Ishikawa (cell line): Measurements from ENCODE around the gene CLN5.

Experiments used
- CEBPB ChIP-seq: IDR thresholded peaks from 2 replicates; pipeline ENCODE4 v1.6.1; 2012
- CREB1 ChIP-seq: IDR thresholded peaks from 2 replicates; pipeline ENCODE4 v1.6.1; 2012; ENCODE audit warnings: low read depth
- EGR1 ChIP-seq: IDR thresholded peaks from 2 replicates; pipeline ENCODE4 v1.6.1; 2012
- EP300 ChIP-seq: IDR thresholded peaks from 2 replicates; pipeline ENCODE4 v1.6.1; 2012; ENCODE audit warnings: borderline replicate concordance
- FOXM1 ChIP-seq: IDR thresholded peaks from 2 replicates; pipeline ENCODE4 v1.6.1; 2012; ENCODE audit warnings: low read depth, borderline replicate concordance
- NFIC ChIP-seq: IDR thresholded peaks from 2 replicates; pipeline ENCODE4 v1.6.1; 2012
- RAD21 ChIP-seq: IDR thresholded peaks from 2 replicates; pipeline ENCODE4 v1.6.1; 2012; ENCODE audit warnings: low read depth
- TAF1 ChIP-seq: IDR thresholded peaks from 2 replicates; pipeline ENCODE4 v1.6.1; 2012; ENCODE audit warnings: low read depth, mild to moderate bottlenecking
- TCF12 ChIP-seq: IDR thresholded peaks from 2 replicates; pipeline ENCODE4 v1.6.1; 2012; ENCODE audit warnings: low read depth
- TEAD4 ChIP-seq: IDR thresholded peaks from 2 replicates; pipeline ENCODE4 v1.6.1; 2012
- YY1 ChIP-seq: IDR thresholded peaks from 2 replicates; pipeline ENCODE4 v1.6.1; 2012; ENCODE audit warnings: low read depth
- ZBTB7A ChIP-seq: IDR thresholded peaks from 2 replicates; pipeline ENCODE4 v1.6.1; 2012; ENCODE audit warnings: low read depth
- TF ChIP-seq, protein P1 (sequence below): IDR thresholded peaks from 2 replicates; pipeline ENCODE4 v1.6.1; 2012
- TF ChIP-seq, protein P2 (sequence below): IDR thresholded peaks from 2 replicates; pipeline ENCODE4 v1.6.1; 2012; ENCODE audit warnings: low read depth, mild to moderate bottlenecking
- TF ChIP-seq, protein P3 (sequence below): IDR thresholded peaks from 2 replicates; pipeline ENCODE4 v1.6.1; 2012

The CLN5 gene

DNA sequence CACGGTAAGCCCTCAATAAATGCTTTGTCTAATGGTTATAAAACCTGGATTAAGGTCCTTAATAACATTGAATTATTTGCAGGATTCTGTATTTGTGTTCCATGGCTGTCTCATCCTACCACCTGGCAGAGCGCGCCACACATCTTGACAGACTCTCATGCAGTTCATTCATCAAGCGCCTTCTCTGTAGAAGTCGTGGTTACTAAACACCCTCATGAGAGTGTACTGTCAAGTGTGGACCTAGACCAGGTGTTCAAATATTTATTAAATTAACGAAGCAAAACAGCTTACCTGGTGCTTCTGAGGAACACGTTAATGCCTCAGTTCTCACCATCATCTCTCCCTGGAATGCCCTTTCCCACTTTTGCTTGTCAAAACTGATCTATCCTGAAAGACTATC is 48.2 kb downstream of the CLN5 start:
- no peak for TF ChIP-seq TEAD4
- TF ChIP-seq, protein P1, sequence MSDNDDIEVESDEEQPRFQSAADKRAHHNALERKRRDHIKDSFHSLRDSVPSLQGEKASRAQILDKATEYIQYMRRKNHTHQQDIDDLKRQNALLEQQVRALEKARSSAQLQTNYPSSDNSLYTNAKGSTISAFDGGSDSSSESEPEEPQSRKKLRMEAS, result no peak
- TF ChIP-seq FOXM1, result no peak
- TF ChIP-seq, protein P2, sequence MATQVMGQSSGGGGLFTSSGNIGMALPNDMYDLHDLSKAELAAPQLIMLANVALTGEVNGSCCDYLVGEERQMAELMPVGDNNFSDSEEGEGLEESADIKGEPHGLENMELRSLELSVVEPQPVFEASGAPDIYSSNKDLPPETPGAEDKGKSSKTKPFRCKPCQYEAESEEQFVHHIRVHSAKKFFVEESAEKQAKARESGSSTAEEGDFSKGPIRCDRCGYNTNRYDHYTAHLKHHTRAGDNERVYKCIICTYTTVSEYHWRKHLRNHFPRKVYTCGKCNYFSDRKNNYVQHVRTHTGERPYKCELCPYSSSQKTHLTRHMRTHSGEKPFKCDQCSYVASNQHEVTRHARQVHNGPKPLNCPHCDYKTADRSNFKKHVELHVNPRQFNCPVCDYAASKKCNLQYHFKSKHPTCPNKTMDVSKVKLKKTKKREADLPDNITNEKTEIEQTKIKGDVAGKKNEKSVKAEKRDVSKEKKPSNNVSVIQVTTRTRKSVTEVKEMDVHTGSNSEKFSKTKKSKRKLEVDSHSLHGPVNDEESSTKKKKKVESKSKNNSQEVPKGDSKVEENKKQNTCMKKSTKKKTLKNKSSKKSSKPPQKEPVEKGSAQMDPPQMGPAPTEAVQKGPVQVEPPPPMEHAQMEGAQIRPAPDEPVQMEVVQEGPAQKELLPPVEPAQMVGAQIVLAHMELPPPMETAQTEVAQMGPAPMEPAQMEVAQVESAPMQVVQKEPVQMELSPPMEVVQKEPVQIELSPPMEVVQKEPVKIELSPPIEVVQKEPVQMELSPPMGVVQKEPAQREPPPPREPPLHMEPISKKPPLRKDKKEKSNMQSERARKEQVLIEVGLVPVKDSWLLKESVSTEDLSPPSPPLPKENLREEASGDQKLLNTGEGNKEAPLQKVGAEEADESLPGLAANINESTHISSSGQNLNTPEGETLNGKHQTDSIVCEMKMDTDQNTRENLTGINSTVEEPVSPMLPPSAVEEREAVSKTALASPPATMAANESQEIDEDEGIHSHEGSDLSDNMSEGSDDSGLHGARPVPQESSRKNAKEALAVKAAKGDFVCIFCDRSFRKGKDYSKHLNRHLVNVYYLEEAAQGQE, result no peak
- TF ChIP-seq, protein P3, sequence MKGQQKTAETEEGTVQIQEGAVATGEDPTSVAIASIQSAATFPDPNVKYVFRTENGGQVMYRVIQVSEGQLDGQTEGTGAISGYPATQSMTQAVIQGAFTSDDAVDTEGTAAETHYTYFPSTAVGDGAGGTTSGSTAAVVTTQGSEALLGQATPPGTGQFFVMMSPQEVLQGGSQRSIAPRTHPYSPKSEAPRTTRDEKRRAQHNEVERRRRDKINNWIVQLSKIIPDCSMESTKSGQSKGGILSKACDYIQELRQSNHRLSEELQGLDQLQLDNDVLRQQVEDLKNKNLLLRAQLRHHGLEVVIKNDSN, result no peak
- TF ChIP-seq CEBPB, result no peak
- TF ChIP-seq EGR1, result no peak
- TF ChIP-seq EP300, result no peak

DNA sequence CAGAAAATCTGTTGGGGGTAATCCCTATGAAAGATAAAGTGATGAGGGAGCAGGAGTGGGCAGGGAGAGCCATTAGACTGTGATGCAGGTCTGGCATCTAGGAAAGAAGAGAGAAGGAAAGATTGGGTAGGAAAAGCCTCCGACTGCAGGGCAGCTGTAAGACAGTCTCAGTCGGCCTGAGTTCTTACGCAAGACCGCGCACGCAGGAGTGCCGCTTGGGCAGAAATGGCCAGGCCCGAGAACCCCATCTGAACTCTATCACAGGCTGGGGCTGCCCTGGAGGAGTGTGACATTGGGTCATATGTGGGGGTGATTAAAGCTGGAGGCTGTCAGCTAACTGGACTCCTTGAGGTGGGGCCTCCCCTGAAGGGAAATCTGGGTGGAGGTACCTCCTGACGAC is 49.0 kb downstream of the CLN5 start:
- TF ChIP-seq CEBPB (no peak), FOXM1 (no peak), EP300 (no peak), TEAD4 (no peak), NFIC (no peak), RAD21 (no peak), YY1 (no peak)
- TF ChIP-seq, protein P2, result no peak
- TF ChIP-seq, protein P1, result no peak

DNA sequence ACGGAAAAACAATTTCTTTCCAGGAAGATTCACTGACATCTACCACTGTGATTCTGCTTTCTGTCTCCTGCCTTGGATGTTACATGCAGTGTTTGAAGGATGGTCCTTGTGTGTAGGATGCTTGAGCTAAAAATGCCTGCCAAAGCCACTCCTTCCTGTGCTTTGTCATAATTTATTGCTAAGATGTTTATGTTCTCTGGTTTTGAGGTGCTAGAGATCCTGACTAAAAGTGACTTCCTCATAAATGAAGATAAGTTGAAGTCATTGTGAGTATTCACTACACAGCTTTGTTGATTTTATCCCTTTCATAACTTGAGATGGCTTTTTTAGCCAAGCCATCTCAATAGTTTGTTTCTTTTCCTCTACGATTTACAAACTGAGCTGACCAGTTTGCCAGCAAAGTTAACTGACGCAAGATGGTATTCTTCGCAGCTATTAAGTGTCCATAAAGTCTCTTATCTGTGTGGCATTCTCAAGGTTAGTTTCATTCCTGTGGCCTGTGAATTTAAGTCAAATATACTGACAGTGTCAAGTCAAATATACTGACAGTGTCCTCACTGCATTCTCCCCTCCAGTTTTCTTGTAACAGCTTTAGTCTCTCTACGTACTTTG is 50.8 kb downstream of the CLN5 start:
- no peak for TF ChIP-seq ZBTB7A
- no peak for TF ChIP-seq EP300
- no peak for TF ChIP-seq TEAD4

DNA sequence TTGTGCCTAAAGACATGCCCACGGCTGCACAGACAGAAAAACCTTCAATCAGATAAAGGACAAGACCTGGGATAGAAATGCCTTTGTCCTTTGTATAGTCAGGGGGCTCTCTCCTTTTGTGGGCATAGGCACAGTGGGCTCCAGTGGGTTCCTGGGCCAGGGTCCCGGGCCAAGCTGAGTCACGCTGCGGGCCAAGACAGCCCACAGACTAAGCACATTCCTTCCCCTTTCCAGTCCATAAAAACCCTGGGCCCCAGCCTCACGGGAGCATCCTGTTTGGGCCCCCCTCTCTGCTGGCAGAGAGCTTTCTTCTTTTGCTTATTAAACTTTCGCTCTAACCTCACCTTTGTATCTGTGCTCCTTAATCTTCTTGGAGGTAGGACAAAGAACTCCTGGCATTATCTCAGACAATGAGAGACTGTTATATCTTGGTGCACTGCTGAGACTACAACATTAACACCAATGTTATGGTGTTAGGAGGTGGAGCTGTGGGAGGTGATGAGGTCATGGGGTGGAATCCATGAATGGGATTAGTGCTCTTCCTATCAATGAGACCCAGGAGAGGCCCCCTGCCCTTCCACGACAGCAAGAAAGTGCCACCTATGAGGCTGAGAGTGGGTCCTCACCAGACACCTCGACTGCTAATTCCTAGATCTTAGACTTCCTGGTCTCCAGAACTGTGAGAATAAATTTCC is 55.9 kb downstream of the CLN5 start:
- no peak for TF ChIP-seq EP300
- TF ChIP-seq, protein P2, result no peak
- no peak for TF ChIP-seq NFIC
- no peak for TF ChIP-seq EGR1
- no peak for TF ChIP-seq TAF1
- no peak for TF ChIP-seq YY1
- TF ChIP-seq TEAD4, result no peak
- TF ChIP-seq CREB1, result no peak
- TF ChIP-seq FOXM1, result no peak
- no peak for TF ChIP-seq RAD21
- TF ChIP-seq, protein P1, result no peak
- no peak for TF ChIP-seq TCF12
- TF ChIP-seq ZBTB7A, result no peak
- TF ChIP-seq, protein P3, result no peak
- TF ChIP-seq CEBPB, result no peak

DNA sequence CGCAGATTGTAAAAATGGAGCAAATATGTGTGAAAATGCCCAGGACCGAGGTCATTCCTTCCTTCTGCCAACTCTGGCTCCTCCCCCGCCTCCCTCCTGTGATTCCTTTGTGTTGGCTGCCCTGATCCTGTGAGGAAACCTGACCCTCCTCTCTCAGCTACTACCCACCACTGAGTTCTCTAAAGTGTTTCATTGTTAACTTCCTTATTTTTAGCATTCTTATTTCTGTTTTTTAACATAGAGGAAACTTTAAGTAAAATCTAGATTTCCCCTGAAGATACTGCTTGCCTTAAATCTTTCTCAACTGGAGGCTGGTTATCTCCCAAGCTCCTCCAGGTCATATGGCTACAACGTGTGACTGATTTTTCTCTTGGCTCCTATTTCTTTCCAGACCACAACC is 56.8 kb downstream of the CLN5 start:
- TF ChIP-seq, protein P3, result no peak
- TF ChIP-seq RAD21 (no peak), TAF1 (no peak), EP300 (no peak), CREB1 (no peak), TCF12 (no peak), CEBPB (no peak), NFIC (0 out of 2 replicates have a peak, but pooled peaks have one; percentile 25), TEAD4 (no peak)
- TF ChIP-seq, protein P2, result no peak
- TF ChIP-seq, protein P1, result peak; percentile 37; the same call in 1 of the 2 replicates
